ENCODE data around the gene SYNGR2. TPM values are rescaled to one million over a fixed set of nuclear protein-coding genes. Genes with fewer than 3 reads are reported as not detected.

SYNGR2 gene
- total and polyA plus RNA-seq, 5 donors, result 81.9 to 92.2 (median 84.7) TPM

- Histone ChIP-seq H3K27ac (ENCODE audit: low read length) (no peak overlapping the region), H3K4me1 (ENCODE audit: control insufficient read depth, insufficient read depth, low read length) (peaks cover 4% of the 10 kb centered on the region)
- peak; percentile 25 to 80 (median 74) for DNase-seq
Observed at GRCh38 chr17:78124081-78124835, 44.1 kb upstream of the SYNGR2 start.

GRCh38 chr17:78124836-78125137 is 43.6 kb upstream of the SYNGR2 start:
- no peak for ATAC-seq
- intact Hi-C loops (cut with DNase I), result no loop called here
- peak in 1 of 3 donors; percentile 16 for DNase-seq
- Histone ChIP-seq H3K27me3 (ENCODE audit: control insufficient read depth, insufficient read depth) (no peaks in the 10 kb centered on the region), H3K27ac (ENCODE audit: low read length) (no peak overlapping the region), H3K4me1 (ENCODE audit: control insufficient read depth, insufficient read depth, low read length) (peaks cover 4% of the 10 kb centered on the region), H3K9me3 (ENCODE audit: control insufficient read depth, low read length) (no peaks in the 10 kb centered on the region), H3K4me3 (ENCODE audit: low read length) (no peak overlapping the region)
- 76% methylated on average over 12 of the region's 12 CpGs for WGBS

More at GRCh38 chr17:78124081-78124835, 44.1 kb upstream of the SYNGR2 start:
- 80% methylated on average over 30 of the region's 30 CpGs for WGBS
- Histone ChIP-seq H3K9me3 (ENCODE audit: control insufficient read depth, low read length) (no peaks in the 10 kb centered on the region), H3K4me3 (ENCODE audit: low read length) (no peak overlapping the region), H3K27me3 (ENCODE audit: control insufficient read depth, insufficient read depth) (no peaks in the 10 kb centered on the region)
- ATAC-seq, result no peak
- intact Hi-C loops (cut with DNase I), result no loop called here

GRCh38 chr17:78125138-78125913 is 43.1 kb upstream of the SYNGR2 start:
- H3K27me3 ChIP-seq (ENCODE audit: control insufficient read depth, insufficient read depth), result no peaks in the 10 kb centered on the region
- peak overlapping the region; percentile 35 for H3K27ac ChIP-seq (ENCODE audit: low read length)
- WGBS, result 71% methylated on average over 39 of the region's 39 CpGs
- intact Hi-C loops (cut with DNase I), result no loop called here
- H3K4me3 ChIP-seq (ENCODE audit: low read length), result no peak overlapping the region
- DNase-seq (peak in 1 of 3 donors; percentile 72), ATAC-seq (no peak)
- peaks cover 4% of the 10 kb centered on the region for H3K4me1 ChIP-seq (ENCODE audit: control insufficient read depth, insufficient read depth, low read length)
- no peaks in the 10 kb centered on the region for H3K9me3 ChIP-seq (ENCODE audit: control insufficient read depth, low read length)

- 49% methylated on average over 25 of the region's 25 CpGs for WGBS
- H3K4me3 ChIP-seq (ENCODE audit: low read length), result no peak overlapping the region
- ATAC-seq, result peak in 1 of 2 donors; percentile 1
- intact Hi-C loops (cut with DNase I), result no loop called here
- no peaks in the 10 kb centered on the region for H3K9me3 ChIP-seq (ENCODE audit: control insufficient read depth, low read length)
- peaks cover 4% of the 10 kb centered on the region for H3K4me1 ChIP-seq (ENCODE audit: control insufficient read depth, insufficient read depth, low read length)
- DNase-seq, result peak; percentile 60 to 89 (median 79)
- H3K27ac ChIP-seq (ENCODE audit: low read length), result peak overlapping the region; percentile 87
- no peaks in the 10 kb centered on the region for H3K27me3 ChIP-seq (ENCODE audit: control insufficient read depth, insufficient read depth)
Observed at GRCh38 chr17:78125976-78126894, 42.1 kb upstream of the SYNGR2 start.

GRCh38 chr17:78126895-78127238 is 41.5 kb upstream of the SYNGR2 start:
- H3K4me1 ChIP-seq (ENCODE audit: control insufficient read depth, insufficient read depth, low read length), result peaks cover 4% of the 10 kb centered on the region
- WGBS, result 64% methylated on average over 6 of the region's 6 CpGs
- H3K27ac ChIP-seq (ENCODE audit: low read length), result peak overlapping the region; percentile 87
- no peak overlapping the region for H3K4me3 ChIP-seq (ENCODE audit: low read length)
- no peaks in the 10 kb centered on the region for H3K27me3 ChIP-seq (ENCODE audit: control insufficient read depth, insufficient read depth)
- intact Hi-C loops (cut with DNase I), result no loop called here
- peak in 1 of 2 donors; percentile 0 for ATAC-seq
- H3K9me3 ChIP-seq (ENCODE audit: control insufficient read depth, low read length), result no peaks in the 10 kb centered on the region
- peak in 2 of 3 donors; percentile 59 to 64 for DNase-seq

- DNase-seq, result peak; percentile 84 to 93 (median 92)
- no peaks in the 10 kb centered on the region for H3K9me3 ChIP-seq (ENCODE audit: control insufficient read depth, low read length)
- H3K27ac ChIP-seq (ENCODE audit: low read length), result peak overlapping the region; percentile 87
- WGBS, result 18% methylated on average over 25 of the region's 25 CpGs
- intact Hi-C loops (cut with DNase I), result no loop called here
- peaks cover 4% of the 10 kb centered on the region for H3K4me1 ChIP-seq (ENCODE audit: control insufficient read depth, insufficient read depth, low read length)
- H3K4me3 ChIP-seq (ENCODE audit: low read length), result peak overlapping the region; percentile 81
- no peaks in the 10 kb centered on the region for H3K27me3 ChIP-seq (ENCODE audit: control insufficient read depth, insufficient read depth)
- ATAC-seq, result peak; percentile 54 to 67
Observed at GRCh38 chr17:78127239-78127887, 41.0 kb upstream of the SYNGR2 start.

GRCh38 chr17:78127888-78128550 is 40.4 kb upstream of the SYNGR2 start:
- WGBS, result 4% methylated on average over 39 of the region's 39 CpGs
- H3K27ac ChIP-seq (ENCODE audit: low read length), result peak overlapping the region; percentile 87
- intact Hi-C loops (cut with DNase I), result no loop called here
- H3K27me3 ChIP-seq (ENCODE audit: control insufficient read depth, insufficient read depth), result no peaks in the 10 kb centered on the region
- ATAC-seq (peak; percentile 9 to 26), DNase-seq (peak; percentile 46 to 82 (median 69))
- peak overlapping the region; percentile 81 for H3K4me3 ChIP-seq (ENCODE audit: low read length)
- no peaks in the 10 kb centered on the region for H3K9me3 ChIP-seq (ENCODE audit: control insufficient read depth, low read length)
- H3K4me1 ChIP-seq (ENCODE audit: control insufficient read depth, insufficient read depth, low read length), result peaks cover 4% of the 10 kb centered on the region

GRCh38 chr17:78128551-78129350 is 39.6 kb upstream of the SYNGR2 start, which contains the start of gene TMC6:
TSS of gene TMC6 (minus strand) at chr17:78128755. CDS start at chr17:78126832, 1,923 bp downstream.
- Histone ChIP-seq H3K27me3 (ENCODE audit: control insufficient read depth, insufficient read depth) (no peaks in the 10 kb centered on the region), H3K27ac (ENCODE audit: low read length) (peak within 1 kb of the TSS; percentile 87), H3K4me3 (ENCODE audit: low read length) (peak within 1 kb of the TSS; percentile 81), H3K9me3 (ENCODE audit: control insufficient read depth, low read length) (no peaks in the 10 kb centered on the region), H3K4me1 (ENCODE audit: control insufficient read depth, insufficient read depth, low read length) (peaks cover 4% of the 10 kb centered on the region)
- ATAC-seq (peak; percentile 37 to 40), DNase-seq (peak; percentile 57 to 88 (median 84))
- WGBS, result 3% methylated on average over 48 of the region's 54 CpGs
- intact Hi-C loops (cut with DNase I), result no loop called here

GRCh38 chr17:78129351-78130089 is 38.9 kb upstream of the SYNGR2 start:
- Histone ChIP-seq H3K4me3 (ENCODE audit: low read length) (no peak overlapping the region), H3K9me3 (ENCODE audit: control insufficient read depth, low read length) (no peaks in the 10 kb centered on the region), H3K27me3 (ENCODE audit: control insufficient read depth, insufficient read depth) (no peaks in the 10 kb centered on the region), H3K4me1 (ENCODE audit: control insufficient read depth, insufficient read depth, low read length) (peaks cover 4% of the 10 kb centered on the region), H3K27ac (ENCODE audit: low read length) (no peak overlapping the region)
- WGBS, result 85% methylated on average over 4 of the region's 4 CpGs
- no peak for ATAC-seq
- peak in 1 of 3 donors; percentile 65 for DNase-seq
- intact Hi-C loops (cut with DNase I), result loop anchor here in 1 of 4 donors (5.0 kb wide), 1 partner anchor 43 kb away; no protein-coding TSS in a partner anchor
